ENCODE results near the gene TTC16. TPM values are rescaled to one million over a fixed set of nuclear protein-coding genes. Genes with fewer than 3 reads are reported as not detected.

TTC16 gene
- not detected in 2 replicates for total RNA-seq (ENCODE audit: low replicate concordance)

GRCh38 chr9:127715470-127716337, at the start of gene TTC16, which contains the start of gene PTRH1:
Gene TTC16, plus strand, starts transcription at chr9:127716079. Its CDS starts 67 bp downstream, at chr9:127716146.
Gene PTRH1, minus strand, starts transcription at chr9:127715663. Its CDS starts 24 bp downstream, at chr9:127715639.
- TF ChIP-seq CTCF (IDR thresholded peaks at IDR 0.05; ENCODE audit: insufficient read depth, low read length) = no peak
- peak within 1 kb of the TSS; percentile 88 for H3K4me3 ChIP-seq (ENCODE audit: low read depth, low read length)
- peak; percentile 94 for DNase-seq (ENCODE audit: low read depth)

- DNase-seq (ENCODE audit: low read depth) = no peak
- no peak overlapping the region for H3K4me3 ChIP-seq (ENCODE audit: low read depth, low read length)
- TF ChIP-seq CTCF (IDR thresholded peaks at IDR 0.05; ENCODE audit: insufficient read depth, low read length) = no peak
Measured at GRCh38 chr9:127667127-127667844, 48.6 kb upstream of the TTC16 start.

- H3K4me3 ChIP-seq (ENCODE audit: low read depth, low read length) = no peak overlapping the region
- DNase-seq (ENCODE audit: low read depth) = no peak
- TF ChIP-seq CTCF (IDR thresholded peaks at IDR 0.05; ENCODE audit: insufficient read depth, low read length) = no peak
Measured at GRCh38 chr9:127667906-127668305, 48.0 kb upstream of the TTC16 start.

GRCh38 chr9:127673234-127673633, 42.6 kb upstream of the TTC16 start:
- DNase-seq (ENCODE audit: low read depth) = no peak
- no peak for TF ChIP-seq CTCF (IDR thresholded peaks at IDR 0.05; ENCODE audit: insufficient read depth, low read length)

GRCh38 chr9:127676638-127677037, 39.2 kb upstream of the TTC16 start:
- no peak overlapping the region for H3K4me3 ChIP-seq (ENCODE audit: low read depth, low read length)
- peak; percentile 7 for DNase-seq (ENCODE audit: low read depth)
- no peak for TF ChIP-seq CTCF (IDR thresholded peaks at IDR 0.05; ENCODE audit: insufficient read depth, low read length)

More at GRCh38 chr9:127673234-127673633, 42.6 kb upstream of the TTC16 start:
- no peak overlapping the region for H3K4me3 ChIP-seq (ENCODE audit: low read depth, low read length)

GRCh38 chr9:127679506-127679905, 36.4 kb upstream of the TTC16 start:
- no peak overlapping the region for H3K4me3 ChIP-seq (ENCODE audit: low read depth, low read length)
- DNase-seq (ENCODE audit: low read depth) = no peak
- no peak for TF ChIP-seq CTCF (IDR thresholded peaks at IDR 0.05; ENCODE audit: insufficient read depth, low read length)
